COLO829 (cell line): Measurements from ENCODE around the gene HOXB5.

Experiments
- DNase-seq: peaks from one replicate; pipeline ENCODE4 v3.0.0; 2012; ENCODE audit warnings: low spot score

HOXB5 gene

GRCh38 chr17:48589060-48589830 lies 4.3 kb downstream of the HOXB5 start:
- no peak for DNase-seq

GRCh38 chr17:48588528-48588927 lies 5.1 kb downstream of the HOXB5 start:
- no peak for DNase-seq

GRCh38 chr17:48588074-48588415 lies 5.5 kb downstream of the HOXB5 start:
- DNase-seq = no peak

GRCh38 chr17:48587276-48588073 lies 6.1 kb downstream of the HOXB5 start:
- no peak for DNase-seq

GRCh38 chr17:48586355-48587258 lies 7.0 kb downstream of the HOXB5 start:
- DNase-seq = peak; percentile 50

- DNase-seq = no peak
Measured at GRCh38 chr17:48584223-48584741, 9.3 kb downstream of the HOXB5 start.

GRCh38 chr17:48583708-48584222 lies 9.8 kb downstream of the HOXB5 start:
- no peak for DNase-seq

GRCh38 chr17:48582750-48583069 lies 10.9 kb downstream of the HOXB5 start:
- no peak for DNase-seq

GRCh38 chr17:48579760-48580554 lies 13.6 kb downstream of the HOXB5 start:
- DNase-seq = no peak

- DNase-seq = no peak
Measured at GRCh38 chr17:48579471-48579759, 14.2 kb downstream of the HOXB5 start.

GRCh38 chr17:48578616-48579470 lies 14.7 kb downstream of the HOXB5 start:
- no peak for DNase-seq

- no peak for DNase-seq
Measured at GRCh38 chr17:48577946-48578615, 15.5 kb downstream of the HOXB5 start, which contains the start of gene HOXB4. Gene HOXB4, minus strand, starts transcription at chr17:48578350. Its CDS starts 31 bp downstream, at chr17:48578319.

GRCh38 chr17:48577330-48577945 lies 16.1 kb downstream of the HOXB5 start:
- DNase-seq = no peak

- DNase-seq = no peak
Measured at GRCh38 chr17:48576479-48577309, 16.9 kb downstream of the HOXB5 start.

- no peak for DNase-seq
Measured at GRCh38 chr17:48575673-48576478, 17.7 kb downstream of the HOXB5 start.

- DNase-seq = peak; percentile 35
Measured at GRCh38 chr17:48575066-48575582, 18.5 kb downstream of the HOXB5 start.

- no peak for DNase-seq
Measured at GRCh38 chr17:48574505-48575065, 19.0 kb downstream of the HOXB5 start.
